B cell (primary cell): ENCODE data around the gene HDAC9. TPM values are rescaled to one million over a fixed set of nuclear protein-coding genes. Genes with fewer than 3 reads are reported as not detected.

Source experiments
- ATAC-seq: fragments of 200-7000 bp; cut with Tn5 transposase; one replicate; pipeline ENCODE4 v1.10.0; 2021; ENCODE audit warnings: low read depth, mild to moderate bottlenecking, moderate number of reproducible peaks, moderate library complexity
- CTCF ChIA-PET: fragments of 350-600 bp; sonication (Branson Sonifier 250); formaldehyde crosslinking; loops from one replicate; lab custom pipeline; 2021; ENCODE audit warnings: antibody characterized with exemption, inconsistent platforms; lab: Charles Lee
- POLR2A ChIA-PET: fragments of 350-600 bp; sonication (Branson Sonifier 250); formaldehyde crosslinking; loops from one replicate; lab custom pipeline; 2021; ENCODE audit warnings: antibody characterized with exemption; lab: Charles Lee
- DNase-seq: peaks from one replicate; pipeline ENCODE4 v3.0.0; 2013
- H2AFZ ChIP-seq: 2 replicates; pipeline ENCODE4 v1.6.1; 2012; ENCODE audit warnings: mild to moderate bottlenecking, low read depth, low read length; ENCODE audit not compliant: insufficient read depth, poor library complexity, severe bottlenecking
- H3K27ac ChIP-seq, 2 donors: 1 replicate in 1 of 2; 2 replicates in 1 of 2; pipeline ENCODE4 v1.5.1; 2012 to 2013; ENCODE audit warnings: low read length in 2 of 2, mild to moderate bottlenecking in 2 of 2, moderate library complexity in 1 of 2
- H3K27me3 ChIP-seq, 4 experiments: fragments of 200-600 bp in 1 of 4; sonication (generic) in 1 of 4; replicated peaks in 1 of 4; 1 replicate in 2 of 4; 2 replicates in 2 of 4; pipeline versions ENCODE4 v1.6.1 to v1.7.0; 2013 to 2016; ENCODE audit warnings: low read length in 3 of 4, mild to moderate bottlenecking in 2 of 4, mixed read lengths in 1 of 4, moderate library complexity in 1 of 4; ENCODE audit not compliant: insufficient read depth in 4 of 4, control insufficient read depth in 3 of 4; ENCODE audit errors: control extremely low read depth in 1 of 4
- H3K36me3 ChIP-seq, 2 experiments: replicated peaks in 1 of 2; 1 replicate in 1 of 2; 2 replicates in 1 of 2; pipeline versions ENCODE4 v1.6.1 to v1.7.1; 2013; ENCODE audit warnings: low read length in 1 of 2; ENCODE audit not compliant: insufficient read depth in 2 of 2, control insufficient read depth in 1 of 2; ENCODE audit errors: control extremely low read depth in 1 of 2, extremely low read depth in 1 of 2
- H3K4me1 ChIP-seq, 2 donors: fragments of 200-600 bp in 1 of 2; sonication (generic) in 1 of 2; 1 replicate in 1 of 2; 2 replicates in 1 of 2; pipeline versions ENCODE4 v1.5.1 to v1.6.1; 2013 to 2017; ENCODE audit warnings: low read length in 2 of 2; ENCODE audit not compliant: control insufficient read depth in 2 of 2, insufficient read depth in 2 of 2
- H3K4me2 ChIP-seq: replicated peaks from 2 replicates; pipeline ENCODE3; 2012; ENCODE audit warnings: mild to moderate bottlenecking, low read depth, low read length; ENCODE audit not compliant: poor library complexity, severe bottlenecking
- H3K4me3 ChIP-seq, 5 experiments: fragments of 200-600 bp in 1 of 5; sonication (generic) in 1 of 5; 1 replicate in 3 of 5; 2 replicates in 2 of 5; pipeline versions ENCODE4 v1.5.1 to v1.7.0; 2011 to 2016; ENCODE audit warnings: low read length in 4 of 5, mild to moderate bottlenecking in 4 of 5, low read depth in 2 of 5, control low read depth in 1 of 5, moderate library complexity in 1 of 5; ENCODE audit not compliant: insufficient read depth in 1 of 5; ENCODE audit errors: control extremely low read depth in 1 of 5, extremely low read depth in 1 of 5
- H3K79me2 ChIP-seq: fragments of 200-600 bp; sonication (generic); one replicate; pipeline ENCODE4 v1.6.0; 2016; ENCODE audit warnings: low read length; ENCODE audit not compliant: control insufficient read depth, insufficient read depth
- H3K9ac ChIP-seq: fragments of 200-600 bp; sonication (generic); 2 replicates; pipeline ENCODE4 v1.6.1; 2017; ENCODE audit warnings: mild to moderate bottlenecking, low read length, moderate library complexity
- H3K9me3 ChIP-seq, 3 donors: one replicate each; pipeline versions ENCODE4 v1.6.1 to v1.7.1; 2013; ENCODE audit warnings: low read length in 2 of 3; ENCODE audit not compliant: control insufficient read depth in 2 of 3, insufficient read depth in 1 of 3; ENCODE audit errors: control extremely low read depth in 1 of 3
- H4K20me1 ChIP-seq: 2 replicates; pipeline ENCODE4 v1.6.0; 2012; ENCODE audit warnings: mild to moderate bottlenecking, low read length; ENCODE audit not compliant: insufficient read depth, control insufficient read depth, poor library complexity, severe bottlenecking
- H3K27ac Mint-ChIP-seq: one replicate; pipeline ENCODE4 v1.8.0; 2021; ENCODE audit warnings: mixed read lengths
- H3K27me3 Mint-ChIP-seq: one replicate; pipeline ENCODE4 v1.8.0; 2021; ENCODE audit warnings: mixed read lengths
- H3K4me1 Mint-ChIP-seq: one replicate; pipeline ENCODE4 v1.8.0; 2021; ENCODE audit warnings: mixed read lengths
- H3K4me3 Mint-ChIP-seq: one replicate; pipeline ENCODE4 v1.8.0; 2021; ENCODE audit warnings: mixed read lengths
- H3K9me3 Mint-ChIP-seq: one replicate; pipeline ENCODE4 v1.8.0; 2022; ENCODE audit warnings: mixed read lengths; ENCODE audit not compliant: insufficient read depth
- CTCF ChIP-seq: fragments of 200-600 bp; IDR thresholded peaks from one replicate; pipeline ENCODE4 v1.8.0; 2022; ENCODE audit warnings: antibody characterized with exemption, mild to moderate bottlenecking
- EZH2 ChIP-seq: IDR thresholded peaks from 2 replicates; pipeline ENCODE4 v1.6.1; 2012; ENCODE audit warnings: borderline replicate concordance, low read depth, mild to moderate bottlenecking, moderate library complexity, low read length; ENCODE audit not compliant: insufficient read depth, poor library complexity, severe bottlenecking
- WGBS: methylation state at CpG from one replicate; pipeline ENCODE4 v1.1.5; 2013; ENCODE audit warnings: missing lambda C conversion rate; ENCODE audit not compliant: insufficient coverage; 5-methylcytosine and 5-hydroxymethylcytosine counted together
- intact Hi-C: fragments of 100-400 bp; cut with micrococcal nuclease; formaldehyde crosslinking; loops from one replicate; pipeline ENCODE4 v1.10.0; 2022
- polyA plus RNA-seq: library from polyadenylated mRNA; depleted of rRNA; stranded (reverse); fragments of >200 nt; gene quantifications from 2 replicates; pipeline ENCODE4 v1.2.3, GENCODE V29; 2012
- total RNA-seq, 2 donors: library from RNA; stranded (reverse); fragments of 120-200 nt in 1 of 2; gene quantifications; 1 replicate in 1 of 2; 2 replicates in 1 of 2; pipeline versions ENCODE4 v1.2.3 to v1.2.4, GENCODE V29; 2013 to 2022

Gene HDAC9
- total and polyA plus RNA-seq, 2 donors (not counting 1 experiment from before 2014, with no cell fraction given), result 49.1 to 64.8 TPM

DNA sequence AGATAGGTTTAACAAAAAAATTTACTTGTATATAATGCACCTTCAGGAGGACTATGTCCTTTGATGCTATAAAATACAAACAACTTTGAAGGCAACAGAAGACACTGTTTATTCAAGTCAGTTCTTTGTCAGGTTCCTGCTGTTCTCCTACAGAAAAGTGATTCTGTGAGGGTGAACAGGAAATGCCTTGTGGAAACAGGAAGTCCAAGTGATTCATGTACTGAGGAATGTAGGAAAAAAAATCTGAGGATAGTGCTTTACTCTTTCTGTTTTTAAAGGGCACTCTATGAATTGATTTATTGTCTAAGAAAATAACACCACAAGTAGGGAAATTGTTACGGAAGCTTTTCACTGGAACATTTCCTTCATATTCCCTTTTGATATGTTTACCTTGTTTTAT is 171.9 kb downstream of the HDAC9 start:
- WGBS, result no CpG with 5 or more reads among the region's 1 CpG
- H3K79me2 ChIP-seq, result no peaks in the 10 kb centered on the region
- no peak overlapping the region for H3K4me3 ChIP-seq
- ATAC-seq, result no peak
- no peak overlapping the region for H3K27ac Mint-ChIP-seq
- POLR2A ChIA-PET, result no interaction called here
- no peak overlapping the region for H2AFZ ChIP-seq
- intact Hi-C loops, result loop anchor here (2.0 to 10.0 kb wide), 4 partner anchors 73 to 985 kb away; no protein-coding TSS in a partner anchor
- no peaks in the 10 kb centered on the region for H3K9me3 Mint-ChIP-seq
- H3K36me3 ChIP-seq, result peaks cover 0 to 18% of the 10 kb centered on the region in 2 experiments
- H3K9ac ChIP-seq, result no peak overlapping the region
- H3K27me3 Mint-ChIP-seq, result no peaks in the 10 kb centered on the region
- H4K20me1 ChIP-seq, result no peaks in the 10 kb centered on the region
- no peak overlapping the region for H3K4me2 ChIP-seq
- H3K27me3 ChIP-seq, result no peaks in the 10 kb centered on the region
- H3K4me1 ChIP-seq, result peaks cover 0 to 15% of the 10 kb centered on the region in 2 donors
- CTCF ChIA-PET, result interaction anchor here (0.6 to 2.6 kb wide), 5 partner anchors 32 to 314 kb away, joined by 3 to 59 read pairs (median 3); no protein-coding TSS in a partner anchor
- no peak overlapping the region for H3K27ac ChIP-seq
- H3K4me3 Mint-ChIP-seq, result no peak overlapping the region
- no peak for DNase-seq
- no peaks in the 10 kb centered on the region for H3K9me3 ChIP-seq
- TF ChIP-seq CTCF (no peak), EZH2 (no peak)
- peaks cover 12% of the 10 kb centered on the region for H3K4me1 Mint-ChIP-seq

DNA sequence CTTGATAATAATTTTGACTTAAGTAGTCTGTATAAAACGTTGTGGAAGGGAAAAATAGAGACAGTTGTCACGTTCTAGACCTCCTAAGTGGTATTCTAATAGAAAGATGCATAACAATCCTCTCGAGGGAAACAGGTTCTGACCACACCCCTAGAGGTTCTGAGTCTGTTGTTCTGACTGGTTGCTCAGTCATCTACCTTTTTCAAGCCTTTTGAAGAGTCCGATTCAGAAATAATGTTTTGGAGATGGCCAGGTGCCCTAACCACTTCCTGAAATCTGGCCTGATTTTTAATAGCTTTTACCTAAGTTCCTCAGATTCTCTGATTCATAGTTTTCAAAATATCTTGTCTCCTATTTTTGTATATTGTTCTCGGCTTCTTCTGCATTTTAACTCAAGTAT is 175.6 kb downstream of the HDAC9 start:
- no peak for ATAC-seq
- no peak overlapping the region for H3K4me2 ChIP-seq
- no peaks in the 10 kb centered on the region for H3K27me3 ChIP-seq
- no peak for TF ChIP-seq CTCF
- no peak for TF ChIP-seq EZH2
- no peak for DNase-seq
- Mint-ChIP-seq H3K4me1 (peaks cover 5% of the 10 kb centered on the region), H3K27me3 (no peaks in the 10 kb centered on the region), H3K4me3 (no peak overlapping the region), H3K9me3 (no peaks in the 10 kb centered on the region), H3K27ac (no peak overlapping the region)
- H2AFZ ChIP-seq, result no peak overlapping the region
- H3K9ac ChIP-seq, result no peak overlapping the region
- H4K20me1 ChIP-seq, result no peaks in the 10 kb centered on the region
- no peaks in the 10 kb centered on the region for H3K9me3 ChIP-seq
- intact Hi-C loops, result loop anchor here (5.0 kb wide), 1 partner anchor 44 kb away; no protein-coding TSS in a partner anchor
- peaks cover 0 to 5% of the 10 kb centered on the region in 2 donors for H3K4me1 ChIP-seq
- no peak overlapping the region for H3K27ac ChIP-seq
- POLR2A ChIA-PET, result no interaction called here
- no peak overlapping the region for H3K4me3 ChIP-seq
- CTCF ChIA-PET, result interaction anchor here (1.3 to 2.2 kb wide), 2 partner anchors 318 to 326 kb away, joined by 3 to 24 read pairs; no protein-coding TSS in a partner anchor
- peaks cover 0 to 23% of the 10 kb centered on the region in 2 experiments for H3K36me3 ChIP-seq
- 40% methylated on average over 1 of the region's 5 CpGs for WGBS
- H3K79me2 ChIP-seq, result no peaks in the 10 kb centered on the region
